Gastroesophageal sphincter (tissue), 4 donors: ENCODE data around the gene LIMD2. TPM values are rescaled to one million over a fixed set of nuclear protein-coding genes. Genes with fewer than 3 reads are reported as not detected.

Experiments used
- ATAC-seq: fragments of 150-250 bp; one replicate; pipeline ENCODE4 v1.9.1; 2016; ENCODE audit warnings: mild to moderate bottlenecking, moderate library complexity
- H3K27ac ChIP-seq, 4 donors: fragments of 200-600 bp; sonication (generic) in 3 of 4; 1 replicate in 3 of 4; 2 replicates in 1 of 4; pipeline ENCODE4 v1.5.1; 2016 to 2019
- H3K27me3 ChIP-seq: fragments of 200-600 bp; sonication (generic); one replicate; pipeline ENCODE4 v1.5.1; 2019
- H3K36me3 ChIP-seq, 2 donors: fragments of 200-600 bp; sonication (generic); one replicate each; pipeline ENCODE4 v1.5.1; 2019; ENCODE audit warnings: control low read depth in 1 of 2
- H3K4me1 ChIP-seq, 3 donors: fragments of 200-600 bp; sonication (generic); 1 replicate in 2 of 3; 2 replicates in 1 of 3; pipeline ENCODE4 v1.5.1; 2016 to 2019; ENCODE audit warnings: control low read depth in 2 of 3
- H3K4me3 ChIP-seq, 2 donors: fragments of 200-600 bp; sonication (generic); one replicate each; pipeline ENCODE4 v1.5.1; 2019; ENCODE audit warnings: mild to moderate bottlenecking in 1 of 2, moderate library complexity in 1 of 2
- H3K9me3 ChIP-seq, 3 donors: fragments of 200-600 bp; sonication (generic); one replicate each; pipeline ENCODE4 v1.5.1; 2017 to 2019; ENCODE audit warnings: control low read depth in 2 of 3
- EP300 ChIP-seq: sonication (generic); formaldehyde crosslinking; IDR thresholded peaks from one replicate; pipeline ENCODE4 v1.6.1; 2017; ENCODE audit warnings: antibody characterized with exemption, mild to moderate bottlenecking
- POLR2A ChIP-seq, 2 donors: fragments of 450-650 bp; IDR thresholded peaks; one replicate each; pipeline ENCODE4 v1.6.1; 2017; ENCODE audit warnings: antibody characterized with exemption in 2 of 2, mild to moderate bottlenecking in 2 of 2, moderate library complexity in 1 of 2
- POLR2AphosphoS5 ChIP-seq: sonication (generic); formaldehyde crosslinking; IDR thresholded peaks from one replicate; pipeline ENCODE4 v1.6.1; 2017; ENCODE audit warnings: antibody characterized with exemption
- WGBS, 2 donors: methylation state at CpG; one replicate each; pipeline ENCODE4 v1.1.5; 2018; ENCODE audit warnings: low coverage in 1 of 2; 5-methylcytosine and 5-hydroxymethylcytosine counted together
- total RNA-seq, 4 donors: library from RNA; depleted of rRNA; stranded (reverse); fragments of >200 nt; gene quantifications; one replicate each; pipeline ENCODE4 v1.1.0, GENCODE V29; 2016
- TF ChIP-seq, protein P1 (sequence below), 4 experiments: fragments of 200-600 bp in 2 of 4; fragments of 450-650 bp in 2 of 4; sonication (generic) in 1 of 4; IDR thresholded peaks; one replicate each; pipeline ENCODE4 v1.5.1; 2017 to 2019; ENCODE audit warnings: antibody characterized with exemption in 4 of 4, mild to moderate bottlenecking in 2 of 4, moderate library complexity in 2 of 4

Gene LIMD2
- 10 to 100 TPM in 1 of 4 donors, 1 to 10 TPM in 3; 2.3 to 11.0 (median 6.7) TPM for total RNA-seq

DNA sequence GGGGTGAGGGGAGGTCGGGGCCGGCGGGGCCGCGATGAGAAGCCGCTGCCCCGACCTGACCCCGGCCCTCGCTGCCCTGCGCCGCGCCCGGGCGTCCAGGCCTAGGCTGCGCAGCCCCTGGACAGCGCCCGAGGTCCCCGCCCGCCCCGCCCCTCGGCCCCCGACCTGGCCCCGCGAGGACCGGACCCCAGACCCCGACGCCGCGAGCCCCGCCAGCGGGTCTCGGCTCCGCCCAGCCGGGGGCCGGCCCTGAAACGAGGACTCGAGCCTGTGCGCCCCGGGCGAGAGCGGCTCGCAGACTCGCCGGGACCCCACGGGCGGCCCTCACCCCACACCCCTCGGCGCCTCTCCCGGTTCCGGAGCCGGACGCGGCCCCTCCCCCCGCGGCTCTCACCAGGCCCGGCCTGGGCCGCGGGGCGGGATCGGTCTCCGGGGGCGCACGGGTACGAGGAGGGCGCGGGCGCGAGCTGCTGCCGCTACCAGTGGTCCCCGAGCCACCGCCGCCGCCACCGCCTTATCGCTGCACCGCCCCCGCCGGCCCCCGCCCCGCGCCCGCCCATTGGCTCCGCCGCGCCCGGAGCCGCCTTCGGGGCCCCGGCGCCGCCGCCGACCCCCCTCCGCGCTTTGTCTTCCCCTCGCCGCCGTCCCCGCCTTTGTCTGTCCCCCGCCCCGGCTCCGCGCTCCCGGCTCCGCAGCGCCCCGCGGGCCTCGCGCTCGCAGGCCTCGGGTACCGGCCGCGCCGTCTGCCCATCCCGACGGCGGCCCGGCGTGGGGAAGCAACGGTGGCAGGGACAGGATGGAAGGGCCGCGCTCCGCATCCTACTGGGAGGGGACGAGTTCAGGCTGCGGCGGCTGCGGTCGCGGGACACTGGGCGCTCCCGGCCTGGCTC lies at the start of gene LIMD2:
Gene LIMD2 (minus strand): TSS at position 488 of the 890 bp plus-strand sequence. CDS start 827 bp downstream, outside the sequence.
- peak; percentile 26 for ATAC-seq
- no CpG with 5 or more reads among the region's 133 CpGs for WGBS, 2 donors

DNA sequence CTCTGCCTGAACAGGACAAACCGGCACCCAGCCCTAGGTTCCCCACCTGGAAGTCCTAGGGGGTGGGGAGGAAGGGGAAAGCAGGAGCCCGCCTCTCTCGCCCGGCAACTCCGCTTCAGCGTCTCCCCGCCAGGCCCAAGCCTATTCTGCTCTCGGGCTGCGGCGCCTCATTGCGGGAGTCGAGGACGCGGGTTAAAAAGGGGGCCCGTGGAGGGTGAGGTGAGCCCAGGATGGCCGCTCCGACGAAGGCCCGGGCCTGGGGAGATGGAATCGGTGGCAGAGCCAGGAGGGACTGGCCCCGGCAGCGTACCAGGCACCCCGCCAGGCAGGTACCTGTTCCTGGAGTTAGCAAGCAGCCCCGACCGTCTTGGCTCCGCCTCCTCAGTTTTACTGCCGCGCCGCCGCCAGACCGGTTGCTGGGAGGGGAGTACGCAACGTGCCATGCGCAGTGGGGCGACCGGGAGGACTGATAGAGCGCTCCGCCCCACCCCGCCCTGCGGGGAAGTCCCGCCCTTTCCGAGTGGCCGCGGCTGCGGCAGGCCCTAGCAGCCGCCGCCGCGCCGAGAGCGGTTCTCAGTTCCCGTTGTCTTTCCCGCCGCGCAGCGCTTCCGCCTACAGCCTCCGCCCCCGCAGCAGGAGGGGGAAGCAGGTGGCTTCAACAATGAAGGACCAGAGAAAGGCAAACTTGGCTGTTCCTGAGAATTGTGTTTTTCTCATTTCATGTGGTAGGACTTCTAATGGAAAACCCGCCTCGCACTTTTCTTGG lies 41.7 kb upstream of the LIMD2 start, which contains the start of gene STRADA:
Gene STRADA (minus strand): TSS at position 392 of the 766 bp plus-strand sequence. CDS start 13,430 bp downstream, outside the sequence.
- Histone ChIP-seq H3K27ac (peak within 1 kb of the TSS; percentile 87 to 93 (median 90)), H3K36me3 (peaks cover 0 to 23% of the 10 kb centered on the region in 2 donors), H3K4me3 (peak within 1 kb of the TSS; percentile 47 to 77), H3K27me3 (no peaks in the 10 kb centered on the region), H3K9me3 (no peaks in the 10 kb centered on the region), H3K4me1 (peaks cover 0 to 24% (median 10%) of the 10 kb centered on the region in 3 donors)
- WGBS, 2 donors, result 0% methylated on average over 2 of the region's 61 CpGs; no CpG with 5 or more reads in 1 of the 2 donors
- TF ChIP-seq POLR2A (IDR thresholded peaks at IDR 0.05) (peak; percentile 63 to 80), EP300 (no peak), POLR2AphosphoS5 (peak; percentile 81)
- TF ChIP-seq, protein P1, sequence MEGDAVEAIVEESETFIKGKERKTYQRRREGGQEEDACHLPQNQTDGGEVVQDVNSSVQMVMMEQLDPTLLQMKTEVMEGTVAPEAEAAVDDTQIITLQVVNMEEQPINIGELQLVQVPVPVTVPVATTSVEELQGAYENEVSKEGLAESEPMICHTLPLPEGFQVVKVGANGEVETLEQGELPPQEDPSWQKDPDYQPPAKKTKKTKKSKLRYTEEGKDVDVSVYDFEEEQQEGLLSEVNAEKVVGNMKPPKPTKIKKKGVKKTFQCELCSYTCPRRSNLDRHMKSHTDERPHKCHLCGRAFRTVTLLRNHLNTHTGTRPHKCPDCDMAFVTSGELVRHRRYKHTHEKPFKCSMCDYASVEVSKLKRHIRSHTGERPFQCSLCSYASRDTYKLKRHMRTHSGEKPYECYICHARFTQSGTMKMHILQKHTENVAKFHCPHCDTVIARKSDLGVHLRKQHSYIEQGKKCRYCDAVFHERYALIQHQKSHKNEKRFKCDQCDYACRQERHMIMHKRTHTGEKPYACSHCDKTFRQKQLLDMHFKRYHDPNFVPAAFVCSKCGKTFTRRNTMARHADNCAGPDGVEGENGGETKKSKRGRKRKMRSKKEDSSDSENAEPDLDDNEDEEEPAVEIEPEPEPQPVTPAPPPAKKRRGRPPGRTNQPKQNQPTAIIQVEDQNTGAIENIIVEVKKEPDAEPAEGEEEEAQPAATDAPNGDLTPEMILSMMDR (IDR thresholded peaks at IDR 0.05), result peak in 1 of 4 experiments; percentile 11
- ATAC-seq, result peak; percentile 100

More for the DNA sequence above, at the start of gene LIMD2:
- peak within 1 kb of the TSS in 3 of 4 donors; percentile 76 to 78 (median 77) for H3K27ac ChIP-seq
- no peaks in the 10 kb centered on the region for H3K27me3 ChIP-seq
- peak within 1 kb of the TSS; percentile 26 to 72 for H3K4me3 ChIP-seq
- no peaks in the 10 kb centered on the region for H3K9me3 ChIP-seq
- peaks cover 0 to 30% of the 10 kb centered on the region in 2 donors for H3K36me3 ChIP-seq
- TF ChIP-seq POLR2A (IDR thresholded peaks at IDR 0.05), result peak in 1 of 2 donors; percentile 10
- TF ChIP-seq, protein P1 (IDR thresholded peaks at IDR 0.05), result no peak
- H3K4me1 ChIP-seq, result peaks cover 0 to 63% (median 19%) of the 10 kb centered on the region in 3 donors

DNA sequence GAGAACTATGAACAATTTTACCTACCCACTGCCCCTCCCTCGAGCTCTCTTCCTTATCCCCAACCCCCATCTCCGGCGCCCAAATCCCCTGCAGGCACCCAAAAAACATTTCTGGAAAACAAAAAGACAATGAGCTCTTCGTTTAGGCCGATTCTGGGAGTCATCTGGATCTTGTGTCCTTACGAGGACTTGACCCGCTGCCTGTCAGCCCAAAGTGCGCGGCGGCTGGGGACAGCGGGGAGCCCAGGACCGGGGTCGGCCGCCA lies 41.1 kb upstream of the LIMD2 start:
- no peak for ATAC-seq
- Histone ChIP-seq H3K27me3 (no peaks in the 10 kb centered on the region), H3K27ac (peak overlapping the region; percentile 87 to 93 (median 90)), H3K9me3 (no peaks in the 10 kb centered on the region), H3K36me3 (peaks cover 0 to 17% of the 10 kb centered on the region in 2 donors), H3K4me3 (peak overlapping the region; percentile 47 to 77), H3K4me1 (peaks cover 0 to 24% (median 10%) of the 10 kb centered on the region in 3 donors)
- 0% methylated on average over 5 of the region's 14 CpGs for WGBS, 2 donors
- TF ChIP-seq, protein P1 (IDR thresholded peaks at IDR 0.05), result no peak
- TF ChIP-seq EP300 (no peak), POLR2A (IDR thresholded peaks at IDR 0.05) (no peak), POLR2AphosphoS5 (no peak)

DNA sequence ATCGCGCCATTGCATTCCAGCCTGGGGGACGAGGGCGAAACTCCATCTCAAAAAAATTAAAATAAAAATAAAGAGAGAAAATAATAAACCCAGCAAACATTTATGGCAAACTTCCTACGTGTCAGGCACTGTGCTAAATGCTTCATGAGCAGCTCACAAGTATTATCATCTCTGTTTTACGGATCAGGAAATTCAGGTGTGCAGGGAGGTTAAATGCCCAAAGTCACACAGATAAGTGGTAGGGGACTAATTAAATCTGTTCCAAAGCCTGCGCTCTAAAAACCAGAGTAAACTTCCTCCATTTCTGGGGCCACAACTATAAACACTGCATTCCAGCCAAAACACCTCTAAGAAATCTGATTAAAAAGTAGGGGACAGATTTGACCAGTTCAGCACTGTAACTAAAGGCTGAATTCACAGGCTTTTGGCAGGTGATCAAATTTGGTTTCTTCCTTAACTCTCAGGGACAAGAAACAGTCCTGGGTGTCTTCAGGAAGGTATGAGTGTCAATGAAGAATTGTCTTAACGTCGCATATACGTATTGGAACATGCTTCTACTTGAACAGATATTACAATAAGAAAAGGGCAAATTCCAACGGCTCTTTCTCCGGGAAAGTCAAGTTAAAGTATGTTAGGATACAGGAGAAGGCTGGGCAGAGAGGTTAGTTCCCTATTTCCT lies 40.7 kb upstream of the LIMD2 start:
- TF ChIP-seq, protein P1 (IDR thresholded peaks at IDR 0.05), result no peak
- TF ChIP-seq POLR2A (IDR thresholded peaks at IDR 0.05), result no peak
- TF ChIP-seq EP300, result no peak
- TF ChIP-seq POLR2AphosphoS5, result no peak
- Histone ChIP-seq H3K9me3 (no peaks in the 10 kb centered on the region), H3K27me3 (no peaks in the 10 kb centered on the region), H3K4me3 (peak overlapping the region; percentile 47 to 77), H3K4me1 (peaks cover 0 to 24% (median 10%) of the 10 kb centered on the region in 3 donors), H3K27ac (peak overlapping the region; percentile 87 to 93 (median 90)), H3K36me3 (peaks cover 0 to 13% of the 10 kb centered on the region in 2 donors)
- no peak for ATAC-seq
- 24 to 35% methylated on average over 10 to 11 of the region's 12 CpGs for WGBS, 2 donors
